GM12878 (cell line): Measurements from ENCODE around the gene CRYBG3. TPM values are rescaled to one million over a fixed set of nuclear protein-coding genes. Genes with fewer than 3 reads are reported as not detected.

Experiments used
- ATAC-seq: fragments of 200-7000 bp; cut with Tn5 transposase; 3 replicates; pipeline ENCODE4 v1.9.1; 2020; ENCODE audit warnings: mild to moderate bottlenecking, moderate library complexity
- BruUV-seq: library from RNA; stranded (reverse); fragments of 400-500 nt; replicated peaks from 2 replicates; lab custom pipeline; 2021; lab: Mats Ljungman, UMichigan
- CTCF ChIA-PET: fragments of 300-600 bp; sonication (Branson Sonifier 250); formaldehyde crosslinking; extraction: SDS; loops from one replicate; lab custom pipeline; 2021; ENCODE audit warnings: inconsistent platforms; lab: Yijun Ruan, JAX
- POLR2A ChIA-PET: fragments of 350-600 bp; formaldehyde crosslinking; extraction: SDS; loops from one replicate; lab custom pipeline; 2021; ENCODE audit warnings: inconsistent platforms; lab: Charles Lee
- RAD21 ChIA-PET: fragments of 300-600 bp; sonication (Branson Sonifier 250); formaldehyde crosslinking; loops from one replicate; lab custom pipeline; 2023; ENCODE audit warnings: antibody characterized with exemption; ENCODE audit not compliant: unreplicated experiment; lab: Charles Lee
- SMC1A ChIA-PET: fragments of 300-600 bp; sonication (Branson Sonifier 250); formaldehyde crosslinking; loops from one replicate; lab custom pipeline; 2023; ENCODE audit not compliant: unreplicated experiment, uncharacterized antibody; lab: Charles Lee
- DNase-seq: peaks from one replicate; pipeline ENCODE4 v3.0.0-alpha.2; 2011; ENCODE audit warnings: low read depth, low spot score
- FAIRE-seq: peaks from 3 replicates; lab custom pipeline; 2011; peaks lifted over from hg19 to GRCh38; lab: Jason Lieb, UNC
- H2AFZ ChIP-seq: 2 replicates; pipeline ENCODE4 v1.6.0; 2011; ENCODE audit warnings: low read depth, low read length, control low read depth; ENCODE audit not compliant: control insufficient read depth
- H3K27ac ChIP-seq: 2 replicates; pipeline ENCODE4 v1.5.1; 2011; ENCODE audit warnings: control low read depth; ENCODE audit not compliant: control insufficient read depth, insufficient read depth
- H3K27me3 ChIP-seq, 2 experiments: replicated peaks in 1 of 2; 2 replicates each; pipeline versions ENCODE4 v1.6.0 to v1.6.1; 2011; ENCODE audit warnings: low read length in 1 of 2; ENCODE audit not compliant: control insufficient read depth in 2 of 2, insufficient read depth in 2 of 2
- H3K36me3 ChIP-seq, 2 experiments: 2 replicates each; pipeline ENCODE4 v1.5.1; 2011; ENCODE audit warnings: low read length in 1 of 2; ENCODE audit not compliant: control insufficient read depth in 2 of 2, insufficient read depth in 2 of 2
- H3K4me1 ChIP-seq: 2 replicates; pipeline ENCODE4 v1.6.1; 2011; ENCODE audit warnings: mild to moderate bottlenecking, low read length, moderate library complexity, mixed read lengths; ENCODE audit not compliant: control insufficient read depth, insufficient read depth
- H3K4me2 ChIP-seq: 2 replicates; pipeline ENCODE4 v1.6.0; 2011; ENCODE audit warnings: control low read depth; ENCODE audit not compliant: control insufficient read depth, insufficient read depth
- H3K4me3 ChIP-seq: fragments of 200-600 bp; sonication (generic); 2 replicates; pipeline ENCODE4 v1.5.1; 2016
- H3K79me2 ChIP-seq: 2 replicates; pipeline ENCODE4 v1.6.0; 2011; ENCODE audit warnings: low read length; ENCODE audit not compliant: control insufficient read depth, insufficient read depth
- H3K9ac ChIP-seq: 2 replicates; pipeline ENCODE4 v1.8.0; 2011; ENCODE audit warnings: low read length, control low read depth, mixed read lengths; ENCODE audit not compliant: control insufficient read depth, insufficient read depth
- H3K9me3 ChIP-seq: replicated peaks from 3 replicates; pipeline ENCODE4 v1.5.1; 2011; ENCODE audit warnings: mild to moderate bottlenecking, low read length; ENCODE audit not compliant: control insufficient read depth, insufficient read depth
- H4K20me1 ChIP-seq: 2 replicates; pipeline ENCODE4 v1.6.0; 2011; ENCODE audit not compliant: control insufficient read depth, insufficient read depth
- ATF7 ChIP-seq: fragments of 450-650 bp; IDR thresholded peaks from 2 replicates; pipeline ENCODE4 v1.6.1; 2016; ENCODE audit warnings: low read depth, mild to moderate bottlenecking
- FOXK2 ChIP-seq: fragments of 450-650 bp; IDR thresholded peaks from 2 replicates; pipeline ENCODE4 v1.6.1; 2017; ENCODE audit warnings: mild to moderate bottlenecking, moderate library complexity
- MTA2 ChIP-seq: fragments of 450-650 bp; IDR thresholded peaks from 2 replicates; pipeline ENCODE4 v1.6.1; 2016; ENCODE audit warnings: low read depth, mild to moderate bottlenecking, moderate library complexity
- RBBP5 ChIP-seq: fragments of 200-600 bp; sonication (generic); conservative IDR thresholded peaks from 2 replicates; pipeline ENCODE4 v1.6.1; 2016
- SMAD1 ChIP-seq: fragments of 450-650 bp; IDR thresholded peaks from 2 replicates; pipeline ENCODE4 v1.6.1; 2018; ENCODE audit warnings: mild to moderate bottlenecking, low read depth; ENCODE audit not compliant: partially characterized antibody
- TBL1XR1 ChIP-seq: IDR thresholded peaks from 2 replicates; pipeline ENCODE4 v1.6.1; 2012; ENCODE audit warnings: low read depth, low read length, improper control_type of control experiment
- ZNF217 ChIP-seq: fragments of 450-650 bp; IDR thresholded peaks from 2 replicates; pipeline ENCODE4 v1.6.1; 2017; ENCODE audit warnings: antibody characterized with exemption, mild to moderate bottlenecking
- ZZZ3 ChIP-seq: IDR thresholded peaks from 2 replicates; pipeline ENCODE4 v1.6.1; 2011; ENCODE audit warnings: low read depth; ENCODE audit not compliant: control insufficient read depth, insufficient read length
- in situ Hi-C: fragments of 300-500 bp; cut with MboI; formaldehyde crosslinking; loops from 9 replicates; pipeline ENCODE4 v1.14.3; 2018; ENCODE audit warnings: mixed read lengths
- intact Hi-C: fragments of 100-400 bp; cut with micrococcal nuclease; formaldehyde crosslinking; loops from one replicate; pipeline ENCODE4 v1.14.2; 2022; ENCODE audit not compliant: unreplicated experiment
- polyA plus RNA-seq, 11 experiments: library from polyadenylated mRNA; depleted of rRNA in 4 of 11; unstranded in 6 of 11; stranded (reverse) in 5 of 11; fragments of >200 nt; fragmentation: Nextera tagmentation in 4 of 11; fragmentation: Illumina TruSeq in 1 of 11; extraction: Ambion mirVana in 4 of 11; extraction: Trizol in 1 of 11; gene quantifications; 1 replicate in 1 of 11; 2 replicates in 10 of 11; pipeline versions ENCODE4 v1.2.1 to v1.2.3, GENCODE V29; 2011 to 2016; ENCODE audit warnings: inconsistent platforms in 2 of 11, missing spikeins in 2 of 11, low read depth in 1 of 11
- total RNA-seq, 4 experiments: library from RNA; depleted of rRNA in 3 of 4; stranded (reverse); fragments of >200 nt in 3 of 4; fragmentation: Illumina TruSeq in 1 of 4; extraction: Trizol in 1 of 4; gene quantifications; 2 replicates each; pipeline versions ENCODE4 v1.2.1 to v1.2.3, GENCODE V29; 2013 to 2021
- TF ChIP-seq, protein P1 (sequence below): IDR thresholded peaks from 2 replicates; pipeline ENCODE4 v1.6.1; 2012; ENCODE audit warnings: low read depth, low read length, improper control_type of control experiment

The CRYBG3 gene
- total and polyA plus RNA-seq, 10 of the 15 experiments (the other 5 are each of a cell fraction or from before 2014, with no cell fraction given), result 0.11 to 5.4 (median 1.6) TPM

DNA sequence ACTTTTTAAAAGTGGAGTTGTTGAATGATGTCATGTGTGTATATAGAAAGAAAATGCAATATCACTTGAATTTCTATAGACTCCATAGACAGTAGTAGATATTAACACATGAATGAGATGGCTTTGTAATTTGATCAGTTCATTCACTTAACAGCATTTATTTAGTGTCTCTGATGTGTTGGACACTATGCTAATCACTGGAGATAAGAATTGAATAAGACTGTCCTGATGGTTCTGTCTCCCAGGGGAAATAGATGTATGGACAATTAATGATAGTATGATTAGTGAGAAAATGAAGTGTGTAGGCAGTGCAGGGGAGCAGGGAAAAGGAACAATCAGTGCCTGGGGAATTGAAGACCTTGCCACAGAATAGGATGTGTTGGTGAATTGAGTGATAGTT lies 77.5 kb downstream of the CRYBG3 start:
- no peaks in the 10 kb centered on the region for H3K9me3 ChIP-seq
- ChIA-PET RAD21 (no interaction called here), CTCF (no interaction called here), SMC1A (no interaction called here), POLR2A (no interaction called here)
- peaks cover 10% of the 10 kb centered on the region for H3K4me1 ChIP-seq
- H3K79me2 ChIP-seq, result no peaks in the 10 kb centered on the region
- DNase-seq (no peak), FAIRE-seq (peak; percentile 23), ATAC-seq (no peak)
- no TSS peak for BruUV-seq
- H3K27me3 ChIP-seq, result no peaks in the 10 kb centered on the region
- in situ Hi-C loops, result no loop called here
- H3K9ac ChIP-seq, result no peak overlapping the region
- no peak overlapping the region for H3K27ac ChIP-seq
- TF ChIP-seq ZZZ3, result no peak
- no peak for TF ChIP-seq RBBP5
- TF ChIP-seq ZNF217, result no peak
- TF ChIP-seq, protein P1, sequence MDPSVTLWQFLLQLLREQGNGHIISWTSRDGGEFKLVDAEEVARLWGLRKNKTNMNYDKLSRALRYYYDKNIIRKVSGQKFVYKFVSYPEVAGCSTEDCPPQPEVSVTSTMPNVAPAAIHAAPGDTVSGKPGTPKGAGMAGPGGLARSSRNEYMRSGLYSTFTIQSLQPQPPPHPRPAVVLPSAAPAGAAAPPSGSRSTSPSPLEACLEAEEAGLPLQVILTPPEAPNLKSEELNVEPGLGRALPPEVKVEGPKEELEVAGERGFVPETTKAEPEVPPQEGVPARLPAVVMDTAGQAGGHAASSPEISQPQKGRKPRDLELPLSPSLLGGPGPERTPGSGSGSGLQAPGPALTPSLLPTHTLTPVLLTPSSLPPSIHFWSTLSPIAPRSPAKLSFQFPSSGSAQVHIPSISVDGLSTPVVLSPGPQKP, result no peak
- no peak for TF ChIP-seq MTA2
- no peak for TF ChIP-seq FOXK2
- no peak for TF ChIP-seq TBL1XR1
- TF ChIP-seq ATF7, result no peak
- no peak for TF ChIP-seq SMAD1
- no peak overlapping the region for H3K4me3 ChIP-seq
- no peak overlapping the region for H3K4me2 ChIP-seq
- no peaks in the 10 kb centered on the region for H3K36me3 ChIP-seq
- H4K20me1 ChIP-seq, result no peaks in the 10 kb centered on the region
- intact Hi-C loops, result no loop called here
- no peak overlapping the region for H2AFZ ChIP-seq
